DOHH2 (cell line): ENCODE results near the gene HACL1.

Experiments
- H3F3A ChIP-seq: fragments of 200-600 bp; sonication (generic), shearing (Covaris generic); 2 replicates; pipeline ENCODE4 v1.6.0; 2016; ENCODE audit warnings: antibody characterized with exemption, mild to moderate bottlenecking; ENCODE audit not compliant: control insufficient read depth, insufficient read depth
- H3K27ac ChIP-seq: fragments of 200-600 bp; sonication (generic); 2 replicates; pipeline ENCODE4 v1.5.1; 2014; ENCODE audit warnings: low read depth, mild to moderate bottlenecking, low read length, moderate library complexity
- H3K27me3 ChIP-seq: fragments of 200-600 bp; sonication (generic); 2 replicates; pipeline ENCODE4 v1.6.1; 2014; ENCODE audit warnings: mild to moderate bottlenecking, low read length, mixed read lengths; ENCODE audit not compliant: control insufficient read depth
- H3K36me3 ChIP-seq: fragments of 200-600 bp; sonication (generic); 2 replicates; pipeline ENCODE4 v1.6.1; 2014; ENCODE audit warnings: mild to moderate bottlenecking, low read length, moderate library complexity, mixed read lengths; ENCODE audit not compliant: control insufficient read depth
- H3K4me1 ChIP-seq: fragments of 200-600 bp; sonication (generic); 2 replicates; pipeline ENCODE4 v1.6.1; 2014; ENCODE audit warnings: mild to moderate bottlenecking, low read length, mixed read lengths; ENCODE audit not compliant: control insufficient read depth
- H3K4me2 ChIP-seq: fragments of 200-600 bp; sonication (generic); 2 replicates; pipeline ENCODE4 v1.6.0; 2014; ENCODE audit warnings: mild to moderate bottlenecking, low read length, moderate library complexity
- H3K4me3 ChIP-seq: fragments of 200-600 bp; sonication (generic); 2 replicates; pipeline ENCODE4 v1.5.1; 2014; ENCODE audit warnings: mild to moderate bottlenecking, low read length, mixed read lengths
- H3K79me2 ChIP-seq: fragments of 200-600 bp; sonication (generic); 2 replicates; pipeline ENCODE4 v1.6.1; 2014; ENCODE audit warnings: mild to moderate bottlenecking, low read length, mixed read lengths; ENCODE audit not compliant: control insufficient read depth
- H3K9me2 ChIP-seq: fragments of 200-600 bp; sonication (generic); replicated peaks from 2 replicates; pipeline ENCODE4 v1.6.1; 2014; ENCODE audit warnings: mild to moderate bottlenecking, low read length, mixed read lengths; ENCODE audit not compliant: control insufficient read depth
- H3K9me3 ChIP-seq: fragments of 200-600 bp; sonication (generic); 2 replicates; pipeline ENCODE4 v1.6.1; 2014; ENCODE audit warnings: antibody characterized with exemption, low read length, mixed read lengths; ENCODE audit not compliant: control insufficient read depth, insufficient read depth
- H4K20me1 ChIP-seq: fragments of 200-600 bp; sonication (generic); 2 replicates; pipeline ENCODE4 v1.6.0; 2014; ENCODE audit warnings: low read depth, mild to moderate bottlenecking, antibody characterized with exemption, low read length, moderate library complexity; ENCODE audit not compliant: control insufficient read depth, insufficient read depth
- EZH2phosphoT487 ChIP-seq: fragments of 200-600 bp; sonication (generic); IDR thresholded peaks from 2 replicates; pipeline ENCODE4 v1.6.1; 2017; ENCODE audit warnings: borderline replicate concordance, mild to moderate bottlenecking, antibody characterized with exemption, low read length, moderate library complexity, mixed read lengths
- TF ChIP-seq, protein P1 (sequence below): fragments of 200-600 bp; sonication (generic); IDR thresholded peaks from one replicate; pipeline ENCODE4 v1.5.1; 2014; ENCODE audit warnings: antibody characterized with exemption, mild to moderate bottlenecking, low read depth, low read length; ENCODE audit not compliant: poor library complexity, severe bottlenecking

HACL1 gene

DNA sequence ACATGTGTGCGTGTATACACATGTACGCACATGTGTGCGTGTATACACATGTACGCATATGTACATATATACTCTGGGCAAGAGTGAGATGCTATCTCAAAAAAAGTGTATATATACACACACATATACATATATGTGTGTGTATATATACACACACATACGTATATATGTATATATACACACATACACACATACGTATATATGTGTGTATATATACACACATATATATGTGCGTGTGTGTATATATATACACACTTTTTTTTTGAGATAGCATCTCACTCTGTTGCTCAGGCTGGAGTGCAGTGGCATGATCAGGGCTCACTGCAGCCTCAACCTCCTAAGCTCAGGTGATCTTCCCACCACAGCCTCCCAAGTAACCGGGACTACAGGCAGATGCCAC is 8.4 kb downstream of the HACL1 start:
- H3K4me1 ChIP-seq: no peaks in the 10 kb centered on the region
- H4K20me1 ChIP-seq: no peaks in the 10 kb centered on the region
- TF ChIP-seq EZH2phosphoT487: no peak
- no peaks in the 10 kb centered on the region for H3K27me3 ChIP-seq
- no peak overlapping the region for H3K4me3 ChIP-seq
- H3K79me2 ChIP-seq: no peaks in the 10 kb centered on the region
- H3K4me2 ChIP-seq: no peak overlapping the region
- H3F3A ChIP-seq: peaks cover 22% of the 10 kb centered on the region
- no peak overlapping the region for H3K27ac ChIP-seq
- no peaks in the 10 kb centered on the region for H3K9me2 ChIP-seq
- H3K36me3 ChIP-seq: peaks cover 22% of the 10 kb centered on the region
- H3K9me3 ChIP-seq: no peaks in the 10 kb centered on the region

DNA sequence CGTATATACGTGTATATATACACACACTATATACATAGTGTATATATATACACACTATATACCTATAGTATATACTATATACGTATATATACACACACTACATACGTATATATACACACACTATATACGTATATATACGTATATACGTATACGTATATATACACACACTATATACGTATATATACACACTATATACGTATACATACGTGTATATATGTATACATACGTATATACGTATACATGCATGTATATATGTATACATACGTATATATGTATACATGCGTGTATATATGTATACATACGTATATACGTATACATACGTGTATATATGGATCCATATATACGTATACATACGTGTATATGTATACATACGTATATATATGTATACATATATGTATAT is 9.4 kb downstream of the HACL1 start:
- Histone ChIP-seq H3K36me3 (peaks cover 18% of the 10 kb centered on the region), H3K79me2 (no peaks in the 10 kb centered on the region)
- TF ChIP-seq EZH2phosphoT487: no peak
- TF ChIP-seq, protein P1, sequence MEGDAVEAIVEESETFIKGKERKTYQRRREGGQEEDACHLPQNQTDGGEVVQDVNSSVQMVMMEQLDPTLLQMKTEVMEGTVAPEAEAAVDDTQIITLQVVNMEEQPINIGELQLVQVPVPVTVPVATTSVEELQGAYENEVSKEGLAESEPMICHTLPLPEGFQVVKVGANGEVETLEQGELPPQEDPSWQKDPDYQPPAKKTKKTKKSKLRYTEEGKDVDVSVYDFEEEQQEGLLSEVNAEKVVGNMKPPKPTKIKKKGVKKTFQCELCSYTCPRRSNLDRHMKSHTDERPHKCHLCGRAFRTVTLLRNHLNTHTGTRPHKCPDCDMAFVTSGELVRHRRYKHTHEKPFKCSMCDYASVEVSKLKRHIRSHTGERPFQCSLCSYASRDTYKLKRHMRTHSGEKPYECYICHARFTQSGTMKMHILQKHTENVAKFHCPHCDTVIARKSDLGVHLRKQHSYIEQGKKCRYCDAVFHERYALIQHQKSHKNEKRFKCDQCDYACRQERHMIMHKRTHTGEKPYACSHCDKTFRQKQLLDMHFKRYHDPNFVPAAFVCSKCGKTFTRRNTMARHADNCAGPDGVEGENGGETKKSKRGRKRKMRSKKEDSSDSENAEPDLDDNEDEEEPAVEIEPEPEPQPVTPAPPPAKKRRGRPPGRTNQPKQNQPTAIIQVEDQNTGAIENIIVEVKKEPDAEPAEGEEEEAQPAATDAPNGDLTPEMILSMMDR: no peak

DNA sequence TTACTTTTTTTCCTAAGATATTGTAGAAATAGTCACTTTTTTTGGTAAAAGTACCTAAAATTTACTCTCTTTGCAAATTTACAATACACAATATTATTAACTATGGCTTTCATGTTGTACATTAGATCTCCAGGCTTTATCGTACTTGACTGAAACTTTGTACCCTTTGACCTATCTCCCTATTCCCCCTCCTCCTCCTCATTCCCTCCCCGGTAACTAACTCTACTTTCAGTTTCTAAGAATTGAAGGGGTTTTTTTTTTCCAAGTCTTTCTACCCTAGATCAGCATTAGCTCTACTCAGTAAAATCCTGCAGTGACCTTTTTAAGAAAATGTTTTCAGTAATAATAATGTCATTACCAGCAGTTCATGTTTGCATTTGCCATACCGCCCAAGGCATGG is 10.1 kb downstream of the HACL1 start:
- Histone ChIP-seq H4K20me1 (no peaks in the 10 kb centered on the region), H3K4me3 (no peak overlapping the region), H3K9me2 (no peaks in the 10 kb centered on the region), H3K9me3 (no peaks in the 10 kb centered on the region), H3K4me2 (no peak overlapping the region), H3K27me3 (no peaks in the 10 kb centered on the region), H3K79me2 (no peaks in the 10 kb centered on the region), H3F3A (peaks cover 14% of the 10 kb centered on the region), H3K4me1 (no peaks in the 10 kb centered on the region), H3K36me3 (peaks cover 17% of the 10 kb centered on the region), H3K27ac (no peak overlapping the region)
- no peak for TF ChIP-seq EZH2phosphoT487
- TF ChIP-seq, protein P1: no peak

More for the DNA sequence above, 9.4 kb downstream of the HACL1 start:
- Histone ChIP-seq H3K4me1 (no peaks in the 10 kb centered on the region), H3K9me3 (no peaks in the 10 kb centered on the region), H3K9me2 (no peaks in the 10 kb centered on the region), H3K4me3 (no peak overlapping the region), H4K20me1 (no peaks in the 10 kb centered on the region), H3K4me2 (no peak overlapping the region), H3K27ac (no peak overlapping the region), H3K27me3 (no peaks in the 10 kb centered on the region), H3F3A (peaks cover 21% of the 10 kb centered on the region)

DNA sequence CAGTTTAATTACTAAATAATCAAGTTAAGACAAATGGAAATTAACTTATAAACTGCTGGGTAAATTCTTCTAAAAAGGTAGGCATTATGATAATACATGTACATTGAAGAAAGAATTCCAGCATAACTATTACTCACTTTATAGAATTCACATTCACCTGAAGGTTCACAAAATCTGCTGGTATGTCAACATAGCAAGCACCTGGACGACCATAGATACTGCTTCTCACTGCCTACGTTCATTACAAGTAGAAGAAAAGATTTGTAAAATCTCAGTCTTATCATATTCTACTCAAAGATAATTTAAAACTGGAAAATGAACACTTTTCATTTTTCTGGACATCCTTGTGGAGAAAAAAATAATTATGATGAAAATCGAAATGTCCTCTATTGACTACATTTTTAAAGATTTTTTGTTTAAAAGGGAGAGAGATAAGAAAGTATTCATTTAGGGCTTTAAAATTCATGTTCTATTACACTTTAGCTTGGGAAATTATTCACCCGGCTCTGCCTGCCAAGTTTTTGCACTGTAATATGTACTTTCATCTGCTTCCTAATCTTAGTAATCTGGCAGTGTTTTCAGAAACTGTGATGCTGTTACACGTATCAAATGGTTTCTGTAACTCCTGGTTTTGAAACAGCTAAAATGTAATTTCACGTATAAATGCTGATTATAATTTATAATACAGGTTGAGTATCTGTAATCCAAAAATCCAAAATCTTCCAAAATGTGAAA is 16.1 kb downstream of the HACL1 start:
- peaks cover 32% of the 10 kb centered on the region for H3K36me3 ChIP-seq
- H3K9me3 ChIP-seq: no peaks in the 10 kb centered on the region
- no peak overlapping the region for H3K27ac ChIP-seq
- no peaks in the 10 kb centered on the region for H3K9me2 ChIP-seq
- no peak overlapping the region for H3K4me2 ChIP-seq
- H3K4me3 ChIP-seq: no peak overlapping the region
- H4K20me1 ChIP-seq: no peaks in the 10 kb centered on the region
- H3K79me2 ChIP-seq: no peaks in the 10 kb centered on the region
- H3F3A ChIP-seq: no peaks in the 10 kb centered on the region
- no peaks in the 10 kb centered on the region for H3K27me3 ChIP-seq
- H3K4me1 ChIP-seq: no peaks in the 10 kb centered on the region
- TF ChIP-seq EZH2phosphoT487: no peak
- TF ChIP-seq, protein P1: no peak
